Measurements from ENCODE around the gene CLDN6. TPM values are rescaled to one million over a fixed set of nuclear protein-coding genes. Genes with fewer than 3 reads are reported as not detected.

The CLDN6 gene
- total and polyA plus RNA-seq, 9 of the 15 experiments (the other 6 are each of a cell fraction or from before 2014, with no cell fraction given), result 0.22 to 0.75 (median 0.38) TPM; not detected in 3

- DNase-seq (ENCODE audit: extremely low read depth in 1 of 4, low spot score in 3 of 4) (no peak), ATAC-seq (no peak), FAIRE-seq (no peak)
- no TSS peak for BruUV-seq (replicated peaks)
- ChIA-PET CTCF (ENCODE audit: low intra/inter-chr PET ratio) (no interaction called here), POLR2A (interaction anchor here (0.5 to 1.2 kb wide), 5 partner anchors 11 to 1895 kb away, joined by 3 to 5 read pairs (median 3); no protein-coding TSS in a partner anchor)
- Histone ChIP-seq H2AFZ (ENCODE audit: low read depth, low read length) (no peak overlapping the region), H3K27ac (ENCODE audit: extremely low read depth, low read depth, low read length) (no peak overlapping the region), H3K4me2 (ENCODE audit: insufficient read depth, low read length) (no peak overlapping the region), H3K9me3 (replicated peaks; ENCODE audit: control insufficient read depth, insufficient read depth, low read depth, low read length) (no peaks in the 10 kb centered on the region), H3K79me2 (ENCODE audit: control insufficient read depth, insufficient read depth, low read length) (no peaks in the 10 kb centered on the region), H3K4me3 (no peak overlapping the region), H4K20me1 (replicated peaks; ENCODE audit: control insufficient read depth, insufficient read depth, low read length) (no peaks in the 10 kb centered on the region; the same call in 1 of the 2 replicates), H3K9ac (ENCODE audit: insufficient read depth in 1 of 2, low read depth in 2 of 2, low read length in 2 of 2) (no peak overlapping the region), H3K4me1 (replicated peaks in 1 of 2; ENCODE audit: control insufficient read depth in 2 of 2, insufficient read depth in 2 of 2, low read length in 2 of 2) (peaks cover 3 to 21% of the 10 kb centered on the region in 2 experiments; a peak in 2 of 5 replicates), H3K9me1 (ENCODE audit: control insufficient read depth, insufficient read depth, low read length) (no peaks in the 10 kb centered on the region), H3K36me3 (ENCODE audit: control insufficient read depth, insufficient read depth, low read length) (no peaks in the 10 kb centered on the region), H3K27me3 (ENCODE audit: control insufficient read depth in 2 of 2, insufficient read depth in 2 of 2, low read length in 2 of 2) (peaks cover 2 to 34% of the 10 kb centered on the region in 2 experiments; a peak in 4 of 5 replicates)
- 18% methylated on average over 9 of the region's 9 CpGs for WGBS (ENCODE audit: insufficient coverage, low coverage, missing lambda C conversion rate)
- TF ChIP-seq ARID2 (IDR thresholded peaks at IDR 0.05), result no peak
- in situ Hi-C loops (cut with MboI) (no loop called here), intact Hi-C loops (cut with micrococcal nuclease) (loop anchor here (10.0 kb wide), 1 partner anchor 123 kb away; no protein-coding TSS in a partner anchor)
Observed at GRCh38 chr16:3051494-3051893, 33.5 kb upstream of the CLDN6 start.

- POLR2A ChIA-PET, result interaction anchor here (0.5 to 1.2 kb wide), 5 partner anchors 12 to 1894 kb away, joined by 3 to 5 read pairs (median 3); no protein-coding TSS in a partner anchor
- TF ChIP-seq, protein P1, sequence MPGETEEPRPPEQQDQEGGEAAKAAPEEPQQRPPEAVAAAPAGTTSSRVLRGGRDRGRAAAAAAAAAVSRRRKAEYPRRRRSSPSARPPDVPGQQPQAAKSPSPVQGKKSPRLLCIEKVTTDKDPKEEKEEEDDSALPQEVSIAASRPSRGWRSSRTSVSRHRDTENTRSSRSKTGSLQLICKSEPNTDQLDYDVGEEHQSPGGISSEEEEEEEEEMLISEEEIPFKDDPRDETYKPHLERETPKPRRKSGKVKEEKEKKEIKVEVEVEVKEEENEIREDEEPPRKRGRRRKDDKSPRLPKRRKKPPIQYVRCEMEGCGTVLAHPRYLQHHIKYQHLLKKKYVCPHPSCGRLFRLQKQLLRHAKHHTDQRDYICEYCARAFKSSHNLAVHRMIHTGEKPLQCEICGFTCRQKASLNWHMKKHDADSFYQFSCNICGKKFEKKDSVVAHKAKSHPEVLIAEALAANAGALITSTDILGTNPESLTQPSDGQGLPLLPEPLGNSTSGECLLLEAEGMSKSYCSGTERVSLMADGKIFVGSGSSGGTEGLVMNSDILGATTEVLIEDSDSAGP (CRISPR knock-in tag; IDR thresholded peaks at IDR 0.05), result no peak
- TF ChIP-seq, protein P2, sequence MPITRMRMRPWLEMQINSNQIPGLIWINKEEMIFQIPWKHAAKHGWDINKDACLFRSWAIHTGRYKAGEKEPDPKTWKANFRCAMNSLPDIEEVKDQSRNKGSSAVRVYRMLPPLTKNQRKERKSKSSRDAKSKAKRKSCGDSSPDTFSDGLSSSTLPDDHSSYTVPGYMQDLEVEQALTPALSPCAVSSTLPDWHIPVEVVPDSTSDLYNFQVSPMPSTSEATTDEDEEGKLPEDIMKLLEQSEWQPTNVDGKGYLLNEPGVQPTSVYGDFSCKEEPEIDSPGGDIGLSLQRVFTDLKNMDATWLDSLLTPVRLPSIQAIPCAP (CRISPR knock-in tag; IDR thresholded peaks at IDR 0.05; ENCODE audit: borderline replicate concordance), result no peak
- TF ChIP-seq ZNF79 (CRISPR knock-in tag; IDR thresholded peaks at IDR 0.05; ENCODE audit: low read depth), result no peak
- no peak for TF ChIP-seq MAFG (tag; conservative IDR thresholded peaks at IDR 0.05)
- no peak for TF ChIP-seq SMARCB1 (IDR thresholded peaks at IDR 0.05; ENCODE audit: insufficient read length, low read depth)
- no peak for TF ChIP-seq E2F1 (CRISPR knock-in tag; IDR thresholded peaks at IDR 0.05)
- TF ChIP-seq HDGF (IDR thresholded peaks at IDR 0.05), result no peak
- no peak for TF ChIP-seq HNRNPLL (IDR thresholded peaks at IDR 0.05; ENCODE audit: low read depth, low read length, poor library complexity, severe bottlenecking)
- TF ChIP-seq FIP1L1 (IDR thresholded peaks at IDR 0.05; ENCODE audit: low read depth, low read length, poor library complexity, severe bottlenecking), result no peak
- no peak for TF ChIP-seq RBFOX2 (IDR thresholded peaks at IDR 0.05; ENCODE audit: low read depth, low read length)
Observed at GRCh38 chr16:3051009-3051408, 33.0 kb upstream of the CLDN6 start.

More at GRCh38 chr16:3051009-3051408, 33.0 kb upstream of the CLDN6 start:
- H3K36me3 ChIP-seq (ENCODE audit: control insufficient read depth, insufficient read depth, low read length), result no peaks in the 10 kb centered on the region
- no peak overlapping the region for H3K4me3 ChIP-seq
- H2AFZ ChIP-seq (ENCODE audit: low read depth, low read length), result no peak overlapping the region
- no peaks in the 10 kb centered on the region; the same call in 1 of the 2 replicates for H4K20me1 ChIP-seq (replicated peaks; ENCODE audit: control insufficient read depth, insufficient read depth, low read length)
- H3K27me3 ChIP-seq (ENCODE audit: control insufficient read depth in 2 of 2, insufficient read depth in 2 of 2, low read length in 2 of 2), result peaks cover 5 to 39% of the 10 kb centered on the region in 2 experiments; a peak in 4 of 5 replicates
- no peaks in the 10 kb centered on the region for H3K9me1 ChIP-seq (ENCODE audit: control insufficient read depth, insufficient read depth, low read length)
- 20% methylated on average over 4 of the region's 4 CpGs for WGBS (ENCODE audit: insufficient coverage, low coverage, missing lambda C conversion rate)
- in situ Hi-C loops (cut with MboI) (no loop called here), intact Hi-C loops (cut with micrococcal nuclease) (loop anchor here (10.0 kb wide), 1 partner anchor 124 kb away; no protein-coding TSS in a partner anchor)
- peaks cover 3 to 25% of the 10 kb centered on the region in 2 experiments; a peak in 3 of 5 replicates for H3K4me1 ChIP-seq (replicated peaks in 1 of 2; ENCODE audit: control insufficient read depth in 2 of 2, insufficient read depth in 2 of 2, low read length in 2 of 2)
- FAIRE-seq (no peak), DNase-seq (ENCODE audit: extremely low read depth in 1 of 4, low spot score in 3 of 4) (no peak), ATAC-seq (no peak)
- no peaks in the 10 kb centered on the region for H3K79me2 ChIP-seq (ENCODE audit: control insufficient read depth, insufficient read depth, low read length)
- CTCF ChIA-PET (ENCODE audit: low intra/inter-chr PET ratio), result no interaction called here
- no peak overlapping the region for H3K9ac ChIP-seq (ENCODE audit: insufficient read depth in 1 of 2, low read depth in 2 of 2, low read length in 2 of 2)
- no peak overlapping the region for H3K27ac ChIP-seq (ENCODE audit: extremely low read depth, low read depth, low read length)
- H3K9me3 ChIP-seq (replicated peaks; ENCODE audit: control insufficient read depth, insufficient read depth, low read depth, low read length), result no peaks in the 10 kb centered on the region
- no TSS peak for BruUV-seq (replicated peaks)
- H3K4me2 ChIP-seq (ENCODE audit: insufficient read depth, low read length), result no peak overlapping the region

All from K562 (cell line).